Activated B cell treated with CpG ODN at 0.5 μM for 24 hours (primary cell): ENCODE results near the gene PAGE2. TPM values are rescaled to one million over a fixed set of nuclear protein-coding genes. Genes with fewer than 3 reads are reported as not detected.
"Not testable (repeated sequence)": the region's sequence is repeated elsewhere in the genome, so short reads cannot be mapped to it uniquely, and the experiment has no call there.

Experiments used
- ATAC-seq: fragments of 200-7000 bp; cut with Tn5 transposase; one replicate; pipeline ENCODE4 v1.10.0; 2021; ENCODE audit warnings: low read depth, mild to moderate bottlenecking, moderate library complexity
- CTCF ChIA-PET: fragments of 350-600 bp; sonication (Branson Sonifier 250); formaldehyde crosslinking; loops from one replicate; lab custom pipeline; 2021; ENCODE audit warnings: antibody characterized with exemption; lab: Charles Lee
- POLR2A ChIA-PET: fragments of 350-600 bp; sonication (Branson Sonifier 250); formaldehyde crosslinking; loops from one replicate; lab custom pipeline; 2021; ENCODE audit warnings: antibody characterized with exemption; lab: Charles Lee
- DNase-seq: peaks from one replicate; pipeline ENCODE4 v3.0.0; 2022
- H3K27ac Mint-ChIP-seq: one replicate; pipeline ENCODE4 v1.8.0; 2020; ENCODE audit warnings: mixed read lengths
- H3K27me3 Mint-ChIP-seq: one replicate; pipeline ENCODE4 v1.8.0; 2021; ENCODE audit warnings: mixed read lengths
- H3K36me3 Mint-ChIP-seq: one replicate; pipeline ENCODE4 v1.8.0; 2021; ENCODE audit warnings: low read depth, mixed read lengths
- H3K4me1 Mint-ChIP-seq: one replicate; pipeline ENCODE4 v1.8.0; 2021; ENCODE audit warnings: mixed read lengths
- H3K4me3 Mint-ChIP-seq: one replicate; pipeline ENCODE4 v1.8.0; 2020; ENCODE audit warnings: mild to moderate bottlenecking, mixed read lengths
- H3K9me3 Mint-ChIP-seq: one replicate; pipeline ENCODE4 v1.8.0; 2020; ENCODE audit warnings: mixed read lengths
- intact Hi-C: fragments of 100-400 bp; cut with micrococcal nuclease; formaldehyde crosslinking; loops from one replicate; pipeline ENCODE4 v1.15.1; 2024
- total RNA-seq: library from RNA; stranded (reverse); gene quantifications from 2 replicates; pipeline ENCODE4 v1.2.3, GENCODE V29; 2022
- TF ChIP-seq, protein P1 (sequence below): fragments of 200-600 bp; IDR thresholded peaks from one replicate; pipeline ENCODE4 v1.8.0; 2022; ENCODE audit warnings: antibody characterized with exemption, mild to moderate bottlenecking

Gene PAGE2
- total RNA-seq, 1 donor from 2014 or later: not detected

DNA sequence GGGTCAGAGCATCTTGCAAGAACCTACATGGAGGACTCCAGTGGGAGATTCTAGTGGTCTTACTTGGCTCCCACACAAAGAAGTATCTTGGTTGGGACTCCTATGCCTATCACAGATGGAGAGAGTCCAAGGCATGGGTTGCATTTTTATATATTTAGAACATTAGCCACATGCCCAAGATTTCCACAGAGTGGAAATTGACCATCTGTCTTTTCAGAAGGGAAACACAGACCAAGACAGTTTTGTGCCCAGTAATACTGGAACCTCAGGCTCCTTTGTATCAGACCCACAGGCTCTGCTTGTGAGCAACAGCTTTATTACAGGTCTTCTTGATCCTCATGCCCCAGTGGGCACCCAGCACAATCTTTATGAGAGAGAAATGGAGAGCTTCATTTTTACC is 43.6 kb downstream of the PAGE2 start:
- no peaks in the 10 kb centered on the region for H3K36me3 Mint-ChIP-seq
- no peaks in the 10 kb centered on the region for H3K4me1 Mint-ChIP-seq
- ATAC-seq (no peak), DNase-seq (no peak)
- TF ChIP-seq, protein P1, sequence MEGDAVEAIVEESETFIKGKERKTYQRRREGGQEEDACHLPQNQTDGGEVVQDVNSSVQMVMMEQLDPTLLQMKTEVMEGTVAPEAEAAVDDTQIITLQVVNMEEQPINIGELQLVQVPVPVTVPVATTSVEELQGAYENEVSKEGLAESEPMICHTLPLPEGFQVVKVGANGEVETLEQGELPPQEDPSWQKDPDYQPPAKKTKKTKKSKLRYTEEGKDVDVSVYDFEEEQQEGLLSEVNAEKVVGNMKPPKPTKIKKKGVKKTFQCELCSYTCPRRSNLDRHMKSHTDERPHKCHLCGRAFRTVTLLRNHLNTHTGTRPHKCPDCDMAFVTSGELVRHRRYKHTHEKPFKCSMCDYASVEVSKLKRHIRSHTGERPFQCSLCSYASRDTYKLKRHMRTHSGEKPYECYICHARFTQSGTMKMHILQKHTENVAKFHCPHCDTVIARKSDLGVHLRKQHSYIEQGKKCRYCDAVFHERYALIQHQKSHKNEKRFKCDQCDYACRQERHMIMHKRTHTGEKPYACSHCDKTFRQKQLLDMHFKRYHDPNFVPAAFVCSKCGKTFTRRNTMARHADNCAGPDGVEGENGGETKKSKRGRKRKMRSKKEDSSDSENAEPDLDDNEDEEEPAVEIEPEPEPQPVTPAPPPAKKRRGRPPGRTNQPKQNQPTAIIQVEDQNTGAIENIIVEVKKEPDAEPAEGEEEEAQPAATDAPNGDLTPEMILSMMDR: no peak
- ChIA-PET CTCF (no interaction called here), POLR2A (no interaction called here)
- intact Hi-C loops: no loop called here
- H3K27ac Mint-ChIP-seq: no peak overlapping the region
- peaks cover 3% of the 10 kb centered on the region for H3K27me3 Mint-ChIP-seq
- H3K4me3 Mint-ChIP-seq: no peak overlapping the region
- H3K9me3 Mint-ChIP-seq: no peaks in the 10 kb centered on the region

DNA sequence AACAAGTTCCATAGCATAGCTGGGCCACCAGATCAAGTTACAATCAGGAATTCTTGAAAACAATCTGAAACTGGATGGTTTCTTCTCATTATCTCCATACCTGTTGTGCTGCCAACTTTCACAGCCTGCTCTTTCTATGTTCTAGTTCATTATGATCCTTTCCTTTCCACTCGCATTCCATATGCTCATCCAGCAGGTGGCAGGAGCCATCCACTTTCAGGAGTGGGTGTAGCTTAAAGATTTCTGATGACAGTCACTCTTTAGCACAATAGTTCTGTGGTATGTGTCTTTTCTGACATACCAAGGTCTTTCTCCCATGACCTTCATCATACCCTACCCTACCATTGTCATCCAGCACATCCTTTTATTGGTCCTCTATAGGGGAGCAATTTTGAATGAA is 46.4 kb downstream of the PAGE2 start:
- ChIA-PET POLR2A (interaction anchor here (0.9 kb wide), 1 partner anchor 25 kb away, joined by 3 read pairs; no protein-coding TSS in a partner anchor), CTCF (interaction anchor here (1.0 to 1.8 kb wide), 4 partner anchors 207 to 1113 kb away, joined by 5 to 10 read pairs (median 6); partner anchors contain the start of gene RRAGB)
- Mint-ChIP-seq H3K4me1 (no peaks in the 10 kb centered on the region), H3K27ac (no peak overlapping the region), H3K9me3 (no peaks in the 10 kb centered on the region), H3K36me3 (peaks cover under 1% of the 10 kb centered on the region), H3K4me3 (no peak overlapping the region), H3K27me3 (no peaks in the 10 kb centered on the region)
- intact Hi-C loops: loop anchor here (1.0 to 2.0 kb wide), 3 partner anchors 208 to 1114 kb away; partner anchors contain the start of gene RRAGB
- TF ChIP-seq, protein P1: no peak
- DNase-seq (peak; percentile 10), ATAC-seq (peak; percentile 42)

DNA sequence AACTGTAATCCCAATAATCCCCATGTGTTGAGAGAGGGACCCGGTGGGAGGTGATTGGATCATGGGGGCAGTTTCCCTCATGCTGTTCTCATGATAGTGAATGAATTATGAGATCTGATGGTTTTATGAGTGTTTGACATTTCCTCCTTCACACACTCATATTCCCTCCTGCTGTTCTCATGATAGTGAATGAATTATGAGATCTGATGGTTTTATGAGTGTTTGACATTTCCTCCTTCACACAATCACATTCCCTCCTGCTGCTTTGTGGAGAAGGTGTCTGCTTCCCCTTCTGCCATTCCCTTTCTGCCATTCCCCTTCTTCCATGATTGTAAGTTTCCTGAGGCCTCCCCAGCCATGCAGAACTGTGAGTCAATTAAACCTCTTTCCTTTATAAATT is 52.0 kb downstream of the PAGE2 start:
- H3K27ac Mint-ChIP-seq, DNase-seq, H3K27me3 Mint-ChIP-seq, POLR2A ChIA-PET, CTCF ChIA-PET, H3K4me1 Mint-ChIP-seq, H3K9me3 Mint-ChIP-seq, intact Hi-C loops, H3K4me3 Mint-ChIP-seq, ATAC-seq: not testable (repeated sequence)
- peaks cover 10% of the 10 kb centered on the region for H3K36me3 Mint-ChIP-seq

Other genes starting within 250 kb of the PAGE2 start
- 2.6 TPM in 2 replicates for gene TRO, start 168.2 kb upstream of the PAGE2 start, total RNA-seq
- gene PFKFB1, start 94.8 kb upstream of the PAGE2 start, total RNA-seq: 0.71 and 0.73 TPM in 2 replicates
- 19.6 and 22.2 TPM in 2 replicates for gene APEX2, start 88.7 kb upstream of the PAGE2 start, total RNA-seq
- 0.39 and 0.82 TPM in 2 replicates for gene ALAS2, start 58.0 kb upstream of the PAGE2 start, total RNA-seq
- not detected in 2 replicates for gene PAGE2B, start 14.0 kb upstream of the PAGE2 start, total RNA-seq
- 0.67 and 1.8 TPM in 2 replicates for gene PAGE5, start 131.3 kb downstream of the PAGE2 start, total RNA-seq
- not detected in 2 replicates for gene PAGE3, start 175.9 kb downstream of the PAGE2 start, total RNA-seq